HG03460 (cell line): ENCODE data around the gene VTCN1.

Experiments
- ATAC-seq: cut with Tn5 transposase; IDR thresholded peaks from one replicate; pipeline ENCODE4 v1.9.1; 2021; ENCODE audit not compliant: unreplicated experiment

The VTCN1 gene

GRCh38 chr1:117210386-117210785 lies 341 bp downstream of the VTCN1 start:
- no peak for ATAC-seq

- ATAC-seq: no peak
Observed at GRCh38 chr1:117209094-117209493, 1.6 kb downstream of the VTCN1 start.

GRCh38 chr1:117208580-117208979 lies 2.1 kb downstream of the VTCN1 start:
- ATAC-seq: no peak

GRCh38 chr1:117205368-117205767 lies 5.4 kb downstream of the VTCN1 start:
- ATAC-seq: no peak

GRCh38 chr1:117201808-117202207 lies 8.9 kb downstream of the VTCN1 start:
- no peak for ATAC-seq

GRCh38 chr1:117198097-117198496 lies 12.6 kb downstream of the VTCN1 start:
- no peak for ATAC-seq

GRCh38 chr1:117189726-117190125 lies 21.0 kb downstream of the VTCN1 start:
- no peak for ATAC-seq

- no peak for ATAC-seq
Observed at GRCh38 chr1:117188816-117189437, 21.8 kb downstream of the VTCN1 start.

- ATAC-seq: no peak
Observed at GRCh38 chr1:117188170-117188815, 22.4 kb downstream of the VTCN1 start.

GRCh38 chr1:117183112-117183511 lies 27.6 kb downstream of the VTCN1 start:
- ATAC-seq: no peak

GRCh38 chr1:117182319-117182718 lies 28.4 kb downstream of the VTCN1 start:
- no peak for ATAC-seq

- no peak for ATAC-seq
Observed at GRCh38 chr1:117181630-117182041, 29.1 kb downstream of the VTCN1 start.

- ATAC-seq: no peak
Observed at GRCh38 chr1:117180147-117180967, 30.4 kb downstream of the VTCN1 start.

- no peak for ATAC-seq
Observed at GRCh38 chr1:117179471-117179870, 31.3 kb downstream of the VTCN1 start.

GRCh38 chr1:117178756-117179155 lies 32.0 kb downstream of the VTCN1 start:
- no peak for ATAC-seq

GRCh38 chr1:117177376-117177775 lies 33.4 kb downstream of the VTCN1 start:
- ATAC-seq: no peak

- ATAC-seq: no peak
Observed at GRCh38 chr1:117176579-117176978, 34.1 kb downstream of the VTCN1 start.

- no peak for ATAC-seq
Observed at GRCh38 chr1:117174851-117175250, 35.9 kb downstream of the VTCN1 start.

- ATAC-seq: no peak
Observed at GRCh38 chr1:117173691-117174090, 37.0 kb downstream of the VTCN1 start.

- ATAC-seq: no peak
Observed at GRCh38 chr1:117173006-117173405, 37.7 kb downstream of the VTCN1 start.

GRCh38 chr1:117171900-117172511 lies 38.7 kb downstream of the VTCN1 start:
- no peak for ATAC-seq
